CD4-positive, alpha-beta memory T cell (primary cell): Measurements from ENCODE around the gene ATF7IP. TPM values are rescaled to one million over a fixed set of nuclear protein-coding genes. Genes with fewer than 3 reads are reported as not detected.
A peak's percentile ranks its signal among the peaks of the same experiment; 100 is the strongest.

Source experiments
- CTCF ChIA-PET: fragments of 350-600 bp; sonication (Branson Sonifier 250); formaldehyde crosslinking; loops from one replicate; lab custom pipeline; 2021; ENCODE audit warnings: inconsistent platforms; ENCODE audit not compliant: partially characterized antibody; lab: Charles Lee
- POLR2A ChIA-PET: fragments of 350-600 bp; sonication (Branson Sonifier 250); formaldehyde crosslinking; loops from one replicate; lab custom pipeline; 2021; ENCODE audit not compliant: partially characterized antibody; lab: Charles Lee
- DNase-seq, 5 donors: peaks; one replicate each; pipeline versions ENCODE4 v3.0.0 to v3.0.0-alpha.2; 2020 to 2022; ENCODE audit warnings: mixed read lengths in 1 of 5
- H3K27ac ChIP-seq: one replicate; pipeline ENCODE4 v1.7.0; 2013; ENCODE audit warnings: low read depth, low read length
- H3K27me3 ChIP-seq: 2 replicates; pipeline ENCODE4 v1.7.0; 2013; ENCODE audit warnings: mild to moderate bottlenecking, low read length, moderate library complexity; ENCODE audit not compliant: insufficient read depth
- H3K36me3 ChIP-seq: 2 replicates; pipeline ENCODE4 v1.7.0; 2013; ENCODE audit warnings: mild to moderate bottlenecking, low read length, moderate library complexity; ENCODE audit not compliant: insufficient read depth
- H3K4me1 ChIP-seq: 2 replicates; pipeline ENCODE4 v1.7.0; 2013; ENCODE audit warnings: mild to moderate bottlenecking, low read length, moderate library complexity; ENCODE audit not compliant: insufficient read depth
- H3K4me3 ChIP-seq, 2 donors: one replicate each; pipeline ENCODE4 v1.7.0; 2013; ENCODE audit warnings: low read length in 2 of 2, mild to moderate bottlenecking in 1 of 2
- H3K9me3 ChIP-seq, 2 donors: one replicate each; pipeline ENCODE4 v1.7.0; 2013; ENCODE audit warnings: low read length in 2 of 2, control low read depth in 1 of 2; ENCODE audit not compliant: control insufficient read depth in 1 of 2
- H3K27ac Mint-ChIP-seq, 7 donors: one replicate each; pipeline ENCODE4 v1.8.0; 2020 to 2021; ENCODE audit warnings: mixed read lengths in 7 of 7, mild to moderate bottlenecking in 6 of 7, inconsistent platforms in 3 of 7, moderate library complexity in 3 of 7
- H3K27me3 Mint-ChIP-seq, 2 donors: one replicate each; pipeline ENCODE4 v1.8.0; 2020 to 2021; ENCODE audit warnings: mixed read lengths in 2 of 2
- H3K36me3 Mint-ChIP-seq, 2 donors: one replicate each; pipeline ENCODE4 v1.8.0; 2020 to 2021; ENCODE audit warnings: mixed read lengths in 2 of 2, inconsistent platforms in 1 of 2, mild to moderate bottlenecking in 1 of 2
- H3K4me1 Mint-ChIP-seq, 4 donors: one replicate each; pipeline ENCODE4 v1.8.0; 2020 to 2021; ENCODE audit warnings: mixed read lengths in 4 of 4, mild to moderate bottlenecking in 1 of 4
- H3K4me3 Mint-ChIP-seq, 8 donors: one replicate each; pipeline ENCODE4 v1.8.0; 2020 to 2021; ENCODE audit warnings: mixed read lengths in 8 of 8, mild to moderate bottlenecking in 7 of 8, moderate library complexity in 6 of 8, inconsistent platforms in 3 of 8
- H3K9me3 Mint-ChIP-seq, 8 donors: one replicate each; pipeline ENCODE4 v1.8.0; 2020 to 2021; ENCODE audit warnings: mixed read lengths in 8 of 8, mild to moderate bottlenecking in 5 of 8, inconsistent platforms in 3 of 8, moderate library complexity in 1 of 8
- intact Hi-C: fragments of 100-400 bp; cut with micrococcal nuclease; formaldehyde crosslinking; loops from one replicate; pipeline ENCODE4 v1.15.1; 2023
- polyA plus RNA-seq, 2 donors: library from polyadenylated mRNA; unstranded; fragments of 300-500 nt; fragmentation: Illumina TruSeq; gene quantifications; one replicate each; pipeline ENCODE4 v1.2.3, GENCODE V29; 2021
- total RNA-seq, 2 experiments: library from RNA; stranded (reverse); gene quantifications; one replicate each; pipeline ENCODE4 v1.2.3, GENCODE V29; 2021

The ATF7IP gene
- total and polyA plus RNA-seq, 4 experiments from 2014 or later = 87.3 to 223 (median 156) TPM

DNA sequence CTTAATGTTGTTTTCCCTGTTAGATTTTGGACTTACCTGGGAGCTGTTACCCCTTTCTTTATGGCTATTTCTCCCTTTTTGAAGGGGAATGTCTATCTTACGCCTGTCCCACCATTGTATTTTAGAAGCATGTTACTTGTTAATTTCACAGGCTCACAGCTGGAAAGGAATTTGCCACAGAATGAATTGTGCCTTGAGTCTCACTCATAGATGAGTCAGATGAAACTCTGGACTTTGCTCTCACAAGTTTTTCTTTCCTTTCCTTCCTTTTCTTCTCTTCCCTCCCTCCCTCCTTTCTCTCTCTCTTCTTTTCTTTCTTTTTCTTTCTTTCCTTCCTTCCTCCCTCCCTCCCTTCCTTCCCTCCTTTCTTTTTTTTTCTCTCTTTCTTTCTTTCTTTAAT lies 9.3 kb upstream of the ATF7IP start:
- H3K4me1 ChIP-seq = no peaks in the 10 kb centered on the region
- DNase-seq = no peak
- Mint-ChIP-seq H3K4me1 (no peaks in the 10 kb centered on the region), H3K27ac (no peak overlapping the region), H3K27me3 (no peaks in the 10 kb centered on the region), H3K36me3 (peaks cover 4 to 9% of the 10 kb centered on the region in 2 donors), H3K9me3 (peaks cover 4 to 28% (median 21%) of the 10 kb centered on the region in 8 donors), H3K4me3 (no peak overlapping the region)
- H3K4me3 ChIP-seq = no peak overlapping the region
- no peak overlapping the region for H3K27ac ChIP-seq
- intact Hi-C loops = no loop called here
- ChIA-PET POLR2A (interaction anchor here (1.2 kb wide), 1 partner anchor 9 kb away, joined by 3 read pairs; the partner anchor contains the start of gene ATF7IP), CTCF (interaction anchor here (1.2 kb wide), 1 partner anchor 9 kb away, joined by 3 read pairs; the partner anchor contains the start of gene ATF7IP)
- H3K36me3 ChIP-seq = no peaks in the 10 kb centered on the region
- no peaks in the 10 kb centered on the region for H3K27me3 ChIP-seq
- H3K9me3 ChIP-seq = no peaks in the 10 kb centered on the region

DNA sequence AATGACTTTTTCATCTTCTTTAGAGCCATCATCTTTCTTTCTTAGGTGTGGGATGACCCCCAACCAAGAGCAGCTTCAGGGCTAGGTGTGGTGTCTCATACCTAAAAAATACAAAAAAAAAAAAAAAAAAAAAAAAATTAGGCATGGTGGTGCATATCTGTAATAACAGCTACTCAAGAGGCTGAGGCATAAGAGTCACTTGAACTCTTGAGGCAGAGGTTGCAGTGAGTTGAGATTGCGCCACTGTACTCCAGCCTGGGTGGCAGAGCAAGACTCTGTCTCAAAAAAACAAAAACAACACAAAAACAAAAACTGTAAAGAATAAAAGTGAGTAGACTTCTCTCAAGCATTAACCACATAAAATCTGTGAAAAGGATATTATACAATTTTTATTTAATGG lies 8.0 kb upstream of the ATF7IP start:
- Histone ChIP-seq H3K36me3 (no peaks in the 10 kb centered on the region), H3K4me3 (no peak overlapping the region), H3K27ac (no peak overlapping the region), H3K4me1 (no peaks in the 10 kb centered on the region), H3K27me3 (no peaks in the 10 kb centered on the region), H3K9me3 (no peaks in the 10 kb centered on the region)
- Mint-ChIP-seq H3K4me3 (no peak overlapping the region), H3K27ac (no peak overlapping the region), H3K9me3 (peaks cover 3 to 14% (median 10%) of the 10 kb centered on the region in 8 donors), H3K4me1 (peaks cover 1 to 5% (median 4%) of the 10 kb centered on the region in 4 donors), H3K36me3 (peaks cover 4 to 9% of the 10 kb centered on the region in 2 donors), H3K27me3 (no peaks in the 10 kb centered on the region)
- no peak for DNase-seq
- intact Hi-C loops = no loop called here
- ChIA-PET CTCF (no interaction called here), POLR2A (no interaction called here)

DNA sequence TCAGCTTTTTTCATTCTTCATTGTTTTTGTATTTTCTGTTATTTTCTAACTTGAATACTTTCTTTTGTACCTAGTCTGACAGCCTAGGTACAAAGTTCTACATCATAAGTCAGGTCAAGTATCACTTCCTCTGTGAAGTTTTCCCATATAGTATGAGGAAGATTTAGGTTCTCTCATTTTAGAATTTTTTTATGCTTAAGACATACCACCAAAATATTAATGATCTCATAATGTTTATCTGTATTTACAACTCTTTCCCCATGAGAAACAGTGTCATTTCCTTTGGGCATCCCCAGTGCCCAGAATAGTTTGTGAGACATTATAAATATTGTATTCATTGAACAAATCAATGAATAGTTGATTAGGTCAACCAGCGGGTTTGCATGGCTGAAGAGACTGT lies 3.1 kb upstream of the ATF7IP start:
- peaks cover 0 to 7% (median under 1%) of the 10 kb centered on the region in 8 donors for H3K9me3 Mint-ChIP-seq
- H3K4me1 Mint-ChIP-seq = peaks cover 6 to 35% (median 18%) of the 10 kb centered on the region in 4 donors
- no peak overlapping the region for H3K4me3 Mint-ChIP-seq
- Histone ChIP-seq H3K9me3 (no peaks in the 10 kb centered on the region), H3K4me3 (no peak overlapping the region), H3K27ac (no peak overlapping the region), H3K36me3 (no peaks in the 10 kb centered on the region), H3K27me3 (no peaks in the 10 kb centered on the region), H3K4me1 (peaks cover 9% of the 10 kb centered on the region)
- peak overlapping the region; percentile 47 to 85 (median 70) for H3K27ac Mint-ChIP-seq
- CTCF ChIA-PET = interaction anchor here (1.8 to 2.2 kb wide), 2 partner anchors 49 to 55 kb away, joined by 5 to 6 read pairs; no protein-coding TSS in a partner anchor
- H3K36me3 Mint-ChIP-seq = peaks cover 0 to 17% of the 10 kb centered on the region in 2 donors
- no peaks in the 10 kb centered on the region for H3K27me3 Mint-ChIP-seq
- intact Hi-C loops = loop anchor here (10.0 kb wide), 1 partner anchor 112 kb away; no protein-coding TSS in a partner anchor
- POLR2A ChIA-PET = interaction anchor here (1.0 kb wide), 1 partner anchor 105 kb away, joined by 4 read pairs; no protein-coding TSS in a partner anchor
- DNase-seq = no peak

DNA sequence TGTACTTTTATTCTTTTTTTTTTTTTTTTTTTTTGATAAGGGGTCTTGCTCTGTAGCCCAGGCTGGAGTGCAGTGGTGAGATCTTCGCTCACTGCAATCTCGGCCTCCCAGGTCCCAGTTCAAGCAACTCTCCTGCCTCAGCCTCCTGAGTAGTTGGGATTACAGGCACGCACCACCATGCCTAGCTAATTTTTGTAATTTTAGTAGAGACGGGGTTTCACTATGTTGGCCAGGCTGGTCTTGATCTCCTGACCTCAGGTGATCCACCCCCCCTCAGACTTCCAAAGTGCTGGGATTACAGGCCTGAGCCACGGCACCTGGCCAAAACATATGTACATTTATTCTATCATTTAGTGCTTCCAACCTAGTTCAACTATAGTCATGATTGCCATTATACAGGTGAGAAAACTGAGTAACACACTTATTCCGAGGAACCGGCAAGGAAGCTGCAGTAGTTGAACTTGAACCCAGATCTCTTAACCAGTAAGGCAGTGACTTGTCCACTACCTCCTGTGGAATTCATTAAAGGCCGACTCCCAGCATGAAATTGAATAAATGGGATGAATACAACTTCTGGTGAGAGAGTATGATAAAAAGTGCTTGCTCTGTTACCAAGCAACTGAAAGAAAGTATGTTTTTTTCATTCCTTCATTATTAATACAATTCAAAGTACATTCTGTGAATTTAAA lies 755 bp upstream of the ATF7IP start:
- Mint-ChIP-seq H3K27ac (peak overlapping the region; percentile 85 to 99 (median 96)), H3K27me3 (no peaks in the 10 kb centered on the region), H3K4me1 (peaks cover 7 to 47% (median 23%) of the 10 kb centered on the region in 4 donors), H3K9me3 (peaks cover 0 to 7% (median under 1%) of the 10 kb centered on the region in 8 donors), H3K4me3 (peak overlapping the region; percentile 82 to 99 (median 92)), H3K36me3 (peaks cover 8 to 23% of the 10 kb centered on the region in 2 donors)
- H3K27ac ChIP-seq = peak overlapping the region; percentile 90
- peak overlapping the region; percentile 45 to 81 for H3K4me3 ChIP-seq
- CTCF ChIA-PET = interaction anchor here (1.0 to 3.1 kb wide), 26 partner anchors 9 to 405 kb away, joined by 3 to 125 read pairs (median 7); a partner anchor contains a TSS
- no peaks in the 10 kb centered on the region for H3K36me3 ChIP-seq
- DNase-seq = no peak
- H3K9me3 ChIP-seq = no peaks in the 10 kb centered on the region
- H3K4me1 ChIP-seq = peaks cover 26% of the 10 kb centered on the region
- POLR2A ChIA-PET = interaction anchor here (1.0 to 3.0 kb wide), 29 partner anchors 9 to 1640 kb away, joined by 3 to 228 read pairs (median 10); partner anchors contain the start of genes ARHGDIB and EPS8
- intact Hi-C loops = loop anchor here (1.0 to 10.0 kb wide), 8 partner anchors 21 to 597 kb away; partner anchors contain the start of gene ARHGDIB
- no peaks in the 10 kb centered on the region for H3K27me3 ChIP-seq

DNA sequence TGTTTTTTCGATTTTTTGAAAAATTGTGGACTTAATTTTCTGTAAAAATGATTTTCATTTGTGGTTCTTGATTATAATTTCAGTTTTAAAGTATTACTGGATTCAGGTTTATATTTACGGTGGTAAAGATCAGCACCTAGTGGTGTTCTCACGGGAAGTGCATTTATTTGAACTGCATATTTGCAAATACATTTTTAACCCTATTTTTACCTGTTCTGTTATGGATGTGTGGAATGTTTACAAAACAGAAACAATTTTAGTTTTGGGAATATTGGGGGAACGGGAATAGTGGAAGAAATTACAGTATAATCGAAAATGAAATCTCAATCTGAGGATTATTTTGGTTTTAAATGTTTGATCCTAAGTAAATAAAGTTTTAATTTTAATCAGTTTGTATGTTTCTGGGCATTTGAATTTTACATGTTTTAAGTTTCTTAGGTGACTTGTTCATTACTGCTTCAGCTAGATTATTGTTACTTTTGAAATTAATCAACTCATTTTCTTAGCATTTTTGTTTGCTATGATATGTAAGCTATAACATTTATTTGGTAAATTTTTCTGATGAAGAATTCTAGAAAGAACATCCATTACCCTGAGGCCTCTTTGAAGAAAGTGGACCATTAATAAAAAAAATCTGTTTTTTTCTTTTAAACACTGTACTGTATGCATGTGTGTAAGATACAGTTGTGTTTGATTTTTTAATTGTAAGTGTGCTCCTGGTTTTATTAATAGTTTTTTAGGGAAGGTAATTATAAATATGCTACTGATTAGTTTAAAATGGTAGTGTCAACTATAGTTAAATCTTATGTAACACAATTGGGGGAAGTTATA lies 942 bp downstream of the ATF7IP start:
- H3K36me3 ChIP-seq = no peaks in the 10 kb centered on the region
- Mint-ChIP-seq H3K9me3 (peaks cover 0 to 7% (median under 1%) of the 10 kb centered on the region in 8 donors), H3K27me3 (no peaks in the 10 kb centered on the region), H3K4me3 (peak overlapping the region; percentile 82 to 99 (median 92)), H3K36me3 (peaks cover 18 to 29% of the 10 kb centered on the region in 2 donors), H3K4me1 (peaks cover 14 to 61% (median 34%) of the 10 kb centered on the region in 4 donors), H3K27ac (peak overlapping the region; percentile 85 to 99 (median 96))
- intact Hi-C loops = loop anchor here (1.0 to 10.0 kb wide), 2 partner anchors 9 to 108 kb away; no protein-coding TSS in a partner anchor
- DNase-seq = peak in 2 of 5 donors; percentile 17 to 45
- no peaks in the 10 kb centered on the region for H3K9me3 ChIP-seq
- ChIA-PET POLR2A (interaction anchor here (0.6 to 3.0 kb wide), 38 partner anchors 8 to 1629 kb away, joined by 3 to 228 read pairs (median 6); partner anchors contain the start of genes ARHGDIB, C12orf60 and EPS8), CTCF (interaction anchor here (0.6 to 3.1 kb wide), 36 partner anchors 8 to 409 kb away, joined by 3 to 125 read pairs (median 6); a partner anchor contains a TSS)
- H3K27ac ChIP-seq = peak overlapping the region; percentile 90
- peak overlapping the region; percentile 25 to 81 for H3K4me3 ChIP-seq
- H3K27me3 ChIP-seq = no peaks in the 10 kb centered on the region
- H3K4me1 ChIP-seq = peaks cover 41% of the 10 kb centered on the region

DNA sequence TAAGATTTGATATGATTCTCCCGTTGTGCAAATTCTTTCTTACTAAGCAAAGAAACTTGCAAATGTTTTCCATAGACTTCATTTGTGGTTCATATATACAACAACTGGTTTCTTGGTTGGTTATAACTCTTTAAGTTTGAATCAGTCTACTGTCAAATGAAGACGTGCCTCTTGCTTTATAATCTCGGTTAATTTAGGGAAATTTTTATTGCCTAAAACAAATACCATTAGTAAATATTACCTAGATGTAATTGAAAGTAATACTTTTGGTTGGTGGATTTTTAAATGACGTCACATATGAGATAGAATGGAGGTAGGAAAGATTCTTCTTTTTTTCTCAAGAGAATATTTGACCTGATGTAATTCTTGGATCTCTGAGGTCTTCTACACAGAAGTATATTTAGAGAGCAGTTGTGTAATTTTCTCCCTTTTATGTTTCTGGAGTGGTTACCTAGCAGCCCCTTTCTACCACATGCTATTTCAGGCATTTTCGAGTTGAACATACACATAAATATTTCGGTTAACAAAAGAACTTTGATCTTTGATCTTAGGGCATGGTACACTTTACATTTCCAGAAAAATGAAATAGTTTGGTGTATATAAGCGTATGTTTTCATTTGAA lies 1.7 kb downstream of the ATF7IP start:
- peak overlapping the region; percentile 90 for H3K27ac ChIP-seq
- no peaks in the 10 kb centered on the region for H3K27me3 Mint-ChIP-seq
- H3K4me3 Mint-ChIP-seq = peak overlapping the region; percentile 82 to 99 (median 92)
- DNase-seq = peak; percentile 54 to 79 (median 69)
- intact Hi-C loops = loop anchor here (1.0 to 10.0 kb wide), 2 partner anchors 8 to 108 kb away; no protein-coding TSS in a partner anchor
- peaks cover 20 to 66% (median 40%) of the 10 kb centered on the region in 4 donors for H3K4me1 Mint-ChIP-seq
- no peaks in the 10 kb centered on the region for H3K27me3 ChIP-seq
- no peaks in the 10 kb centered on the region for H3K9me3 ChIP-seq
- H3K9me3 Mint-ChIP-seq = peaks cover 0 to 7% (median under 1%) of the 10 kb centered on the region in 8 donors
- POLR2A ChIA-PET = interaction anchor here (1.5 to 3.0 kb wide), 12 partner anchors 10 to 129 kb away, joined by 4 to 228 read pairs (median 22); no protein-coding TSS in a partner anchor
- H3K36me3 Mint-ChIP-seq = peaks cover 18 to 33% of the 10 kb centered on the region in 2 donors
- H3K27ac Mint-ChIP-seq = peak overlapping the region; percentile 85 to 99 (median 96)
- CTCF ChIA-PET = interaction anchor here (0.6 to 2.9 kb wide), 7 partner anchors 19 to 137 kb away, joined by 3 to 125 read pairs (median 29); no protein-coding TSS in a partner anchor
- H3K36me3 ChIP-seq = no peaks in the 10 kb centered on the region
- H3K4me1 ChIP-seq = peaks cover 49% of the 10 kb centered on the region
- H3K4me3 ChIP-seq = peak overlapping the region; percentile 25 to 81
